Stimulated activated naive B cell treated with anti-CD40 and anti-IgM and Interleukin-4, amounts not matched to agents 10 μg/mL and 1 μg/mL and 100 μg/mL, for 72 hours (primary cell): ENCODE measurements around the gene SLC5A11.
"Not testable (repeated sequence)": the region's sequence is repeated elsewhere in the genome, so short reads cannot be mapped to it uniquely, and the experiment has no call there.

ENCODE experiments used
- ATAC-seq, 2 donors: fragments of 150-1000 bp; cut with Tn5 transposase; replicated peaks; 2 replicates each; pipeline ENCODE4 v1.10.0; 2021; ENCODE audit warnings: moderate library complexity in 1 of 2
- DNase-seq: peaks from one replicate; pipeline ENCODE4 v3.0.0; 2021
- H3K27ac Mint-ChIP-seq: one replicate; pipeline ENCODE4 v1.8.0; 2022; ENCODE audit warnings: mild to moderate bottlenecking, mixed read lengths
- H3K27me3 Mint-ChIP-seq, 2 donors: one replicate each; pipeline ENCODE4 v1.8.0; 2022; ENCODE audit warnings: mixed read lengths in 2 of 2
- H3K36me3 Mint-ChIP-seq, 2 donors: one replicate each; pipeline ENCODE4 v1.8.0; 2022; ENCODE audit warnings: mixed read lengths in 2 of 2, mild to moderate bottlenecking in 1 of 2
- H3K4me1 Mint-ChIP-seq, 2 donors: one replicate each; pipeline ENCODE4 v1.8.0; 2022; ENCODE audit warnings: mixed read lengths in 2 of 2, mild to moderate bottlenecking in 1 of 2
- H3K4me3 Mint-ChIP-seq, 2 donors: one replicate each; pipeline ENCODE4 v1.8.0; 2022; ENCODE audit warnings: mild to moderate bottlenecking in 2 of 2, mixed read lengths in 2 of 2, moderate library complexity in 1 of 2
- H3K9me3 Mint-ChIP-seq, 2 donors: one replicate each; pipeline ENCODE4 v1.8.0; 2022; ENCODE audit warnings: mixed read lengths in 2 of 2, mild to moderate bottlenecking in 1 of 2

SLC5A11 gene, protein sequence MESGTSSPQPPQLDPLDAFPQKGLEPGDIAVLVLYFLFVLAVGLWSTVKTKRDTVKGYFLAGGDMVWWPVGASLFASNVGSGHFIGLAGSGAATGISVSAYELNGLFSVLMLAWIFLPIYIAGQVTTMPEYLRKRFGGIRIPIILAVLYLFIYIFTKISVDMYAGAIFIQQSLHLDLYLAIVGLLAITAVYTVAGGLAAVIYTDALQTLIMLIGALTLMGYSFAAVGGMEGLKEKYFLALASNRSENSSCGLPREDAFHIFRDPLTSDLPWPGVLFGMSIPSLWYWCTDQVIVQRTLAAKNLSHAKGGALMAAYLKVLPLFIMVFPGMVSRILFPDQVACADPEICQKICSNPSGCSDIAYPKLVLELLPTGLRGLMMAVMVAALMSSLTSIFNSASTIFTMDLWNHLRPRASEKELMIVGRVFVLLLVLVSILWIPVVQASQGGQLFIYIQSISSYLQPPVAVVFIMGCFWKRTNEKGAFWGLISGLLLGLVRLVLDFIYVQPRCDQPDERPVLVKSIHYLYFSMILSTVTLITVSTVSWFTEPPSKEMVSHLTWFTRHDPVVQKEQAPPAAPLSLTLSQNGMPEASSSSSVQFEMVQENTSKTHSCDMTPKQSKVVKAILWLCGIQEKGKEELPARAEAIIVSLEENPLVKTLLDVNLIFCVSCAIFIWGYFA

DNA sequence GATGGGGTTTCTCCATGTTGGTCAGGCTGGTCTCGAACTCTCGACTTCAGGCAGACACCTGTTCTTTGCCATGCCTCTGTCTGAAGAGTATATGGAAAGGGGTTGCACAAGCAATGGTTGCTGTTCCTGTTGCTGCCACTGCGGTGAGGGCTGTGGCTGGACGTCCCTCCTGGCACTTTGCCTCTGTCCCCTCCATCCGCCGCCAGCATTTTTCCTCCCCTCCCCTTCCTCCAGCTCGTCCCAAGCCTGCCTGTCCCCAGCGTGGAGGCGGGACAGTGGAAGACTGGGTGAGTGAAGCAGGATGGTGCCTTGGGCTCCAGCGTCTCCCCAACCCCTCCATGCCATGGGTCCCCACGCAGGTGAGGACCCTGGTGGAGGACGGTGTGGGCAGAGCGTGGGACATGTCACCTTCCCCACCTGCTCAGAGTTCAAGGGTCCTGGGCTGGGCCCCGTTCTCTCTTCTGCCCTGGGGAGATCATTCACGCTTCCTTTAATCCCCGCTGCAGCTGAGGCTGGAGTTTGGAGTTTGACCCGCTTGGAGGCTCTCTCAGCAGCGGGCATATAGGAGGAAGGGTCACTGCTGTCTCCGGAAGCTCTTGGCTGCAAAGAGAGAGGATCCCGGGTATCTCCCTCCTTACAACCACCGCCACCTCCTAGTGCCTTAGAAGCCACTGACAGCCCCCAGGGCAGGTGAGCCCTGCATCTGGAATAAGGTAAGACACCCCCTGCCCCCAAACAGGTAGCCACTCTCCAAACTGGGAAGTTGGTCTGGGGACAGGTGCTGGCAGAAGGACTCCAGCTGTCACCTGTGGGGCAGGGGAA lies at the start of gene SLC5A11:
Gene SLC5A11, plus strand, starts transcription at position 238 of the 822 bp plus-strand sequence. CDS start 12,681 bp downstream, outside the sequence.
- Mint-ChIP-seq H3K36me3 (peaks cover 8 to 29% of the 10 kb centered on the region in 2 donors), H3K27me3 (no peaks in the 10 kb centered on the region), H3K4me1 (peaks cover 0 to 2% of the 10 kb centered on the region in 2 donors), H3K27ac (no peak within 1 kb of the TSS), H3K9me3 (no peaks in the 10 kb centered on the region), H3K4me3 (no peak within 1 kb of the TSS)
- DNase-seq (no peak), ATAC-seq (no peak)

DNA sequence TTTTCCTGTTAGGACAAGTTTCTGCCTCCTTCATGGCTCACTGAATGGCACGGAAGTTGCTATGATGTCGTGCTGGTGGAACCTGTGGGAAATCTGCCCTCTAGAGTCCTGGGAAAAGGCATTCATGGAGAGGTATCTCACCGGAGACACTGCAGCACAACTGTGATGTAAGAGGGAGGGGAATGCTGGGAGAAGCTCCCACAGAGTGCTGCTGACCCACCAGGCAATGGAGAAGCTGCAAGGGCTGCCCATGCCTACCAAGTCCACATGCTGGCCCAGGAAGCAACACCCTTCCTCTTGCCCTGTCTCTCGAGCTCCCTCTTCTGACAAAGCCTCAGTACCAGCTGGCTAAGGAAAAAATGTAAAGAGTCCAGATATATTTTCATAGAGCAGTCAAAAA lies 45.2 kb upstream of the SLC5A11 start:
- Mint-ChIP-seq H3K4me1 (no peaks in the 10 kb centered on the region), H3K36me3 (peaks cover 49 to 62% of the 10 kb centered on the region in 2 donors), H3K27ac (no peak overlapping the region), H3K4me3 (no peak overlapping the region), H3K27me3 (no peaks in the 10 kb centered on the region), H3K9me3 (no peaks in the 10 kb centered on the region)
- DNase-seq (no peak), ATAC-seq (no peak)

DNA sequence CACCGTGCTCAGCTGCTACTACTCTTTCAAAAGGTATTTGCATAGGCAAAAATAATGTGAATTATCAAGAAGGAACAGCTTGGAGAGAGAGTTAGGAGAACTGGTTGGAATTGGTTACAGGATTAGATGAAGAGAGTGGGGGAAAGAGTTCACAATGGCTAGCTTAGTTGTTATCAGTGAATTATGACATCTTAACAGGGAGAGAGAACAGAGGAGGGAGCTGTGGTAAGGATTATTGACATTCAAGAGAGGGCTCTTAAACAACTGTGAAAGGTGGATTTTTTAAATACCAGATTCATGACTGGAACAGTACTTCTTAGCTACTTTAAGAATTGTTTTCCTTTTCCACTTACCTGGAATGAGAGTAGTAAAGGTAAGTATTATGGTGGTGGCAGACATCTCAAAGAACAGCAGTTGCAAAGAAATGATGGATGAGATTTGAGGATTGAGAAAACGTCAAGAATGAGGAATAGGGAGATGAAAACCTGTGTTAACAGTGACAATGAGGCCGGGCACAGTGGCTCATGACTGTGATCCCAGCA lies 43.9 kb upstream of the SLC5A11 start:
- Mint-ChIP-seq H3K36me3 (peaks cover 49 to 61% of the 10 kb centered on the region in 2 donors), H3K4me3 (no peak overlapping the region), H3K4me1 (no peaks in the 10 kb centered on the region), H3K27me3 (no peaks in the 10 kb centered on the region), H3K27ac (no peak overlapping the region), H3K9me3 (no peaks in the 10 kb centered on the region)
- DNase-seq = no peak
- ATAC-seq = no peak

DNA sequence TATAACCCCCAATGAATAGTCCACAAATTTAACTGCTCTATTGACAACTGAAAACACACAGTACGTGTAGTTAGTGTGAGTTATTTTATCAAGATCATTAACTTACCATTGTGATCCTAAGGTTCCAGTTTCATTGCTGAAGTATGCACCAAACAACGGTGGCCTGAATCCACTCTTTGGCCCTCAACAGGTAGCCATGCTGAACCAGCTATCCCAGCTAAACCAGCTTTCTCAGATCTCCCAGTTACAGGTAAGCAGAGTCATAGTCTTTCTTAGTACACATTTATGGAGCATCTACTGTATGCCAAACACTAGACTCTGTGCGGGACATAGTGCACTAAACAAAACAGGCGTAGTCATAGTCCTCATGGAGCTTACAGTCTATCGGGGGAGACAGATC lies 40.3 kb upstream of the SLC5A11 start:
- Mint-ChIP-seq H3K27ac (no peak overlapping the region), H3K4me1 (no peaks in the 10 kb centered on the region), H3K36me3 (peaks cover 45 to 54% of the 10 kb centered on the region in 2 donors), H3K9me3 (no peaks in the 10 kb centered on the region), H3K4me3 (no peak overlapping the region), H3K27me3 (no peaks in the 10 kb centered on the region)
- DNase-seq = no peak
- no peak for ATAC-seq

DNA sequence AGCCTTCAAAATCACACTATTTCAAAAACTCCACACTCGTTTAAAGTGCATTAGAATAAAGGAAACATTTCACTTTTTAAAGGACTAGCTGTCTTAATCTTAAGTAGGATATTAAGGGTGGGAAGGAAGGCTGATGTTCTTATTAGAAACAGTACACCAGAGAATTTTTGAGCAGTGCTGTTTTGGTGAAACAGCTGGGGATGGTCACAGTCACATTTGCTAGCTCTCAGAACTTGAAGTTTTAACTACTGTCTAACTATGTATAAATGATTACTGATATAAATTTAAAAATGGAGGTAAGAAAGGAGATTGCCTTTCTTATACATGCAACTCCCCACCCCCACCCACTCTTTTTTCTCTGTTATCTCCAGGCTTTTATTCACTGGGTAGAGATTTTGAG lies 38.5 kb upstream of the SLC5A11 start:
- H3K27me3 Mint-ChIP-seq = no peaks in the 10 kb centered on the region
- H3K4me1 Mint-ChIP-seq = no peaks in the 10 kb centered on the region
- DNase-seq (no peak), ATAC-seq (no peak)
- no peak overlapping the region for H3K4me3 Mint-ChIP-seq
- H3K27ac Mint-ChIP-seq = no peak overlapping the region
- no peaks in the 10 kb centered on the region for H3K9me3 Mint-ChIP-seq
- H3K36me3 Mint-ChIP-seq = peaks cover 42 to 47% of the 10 kb centered on the region in 2 donors

DNA sequence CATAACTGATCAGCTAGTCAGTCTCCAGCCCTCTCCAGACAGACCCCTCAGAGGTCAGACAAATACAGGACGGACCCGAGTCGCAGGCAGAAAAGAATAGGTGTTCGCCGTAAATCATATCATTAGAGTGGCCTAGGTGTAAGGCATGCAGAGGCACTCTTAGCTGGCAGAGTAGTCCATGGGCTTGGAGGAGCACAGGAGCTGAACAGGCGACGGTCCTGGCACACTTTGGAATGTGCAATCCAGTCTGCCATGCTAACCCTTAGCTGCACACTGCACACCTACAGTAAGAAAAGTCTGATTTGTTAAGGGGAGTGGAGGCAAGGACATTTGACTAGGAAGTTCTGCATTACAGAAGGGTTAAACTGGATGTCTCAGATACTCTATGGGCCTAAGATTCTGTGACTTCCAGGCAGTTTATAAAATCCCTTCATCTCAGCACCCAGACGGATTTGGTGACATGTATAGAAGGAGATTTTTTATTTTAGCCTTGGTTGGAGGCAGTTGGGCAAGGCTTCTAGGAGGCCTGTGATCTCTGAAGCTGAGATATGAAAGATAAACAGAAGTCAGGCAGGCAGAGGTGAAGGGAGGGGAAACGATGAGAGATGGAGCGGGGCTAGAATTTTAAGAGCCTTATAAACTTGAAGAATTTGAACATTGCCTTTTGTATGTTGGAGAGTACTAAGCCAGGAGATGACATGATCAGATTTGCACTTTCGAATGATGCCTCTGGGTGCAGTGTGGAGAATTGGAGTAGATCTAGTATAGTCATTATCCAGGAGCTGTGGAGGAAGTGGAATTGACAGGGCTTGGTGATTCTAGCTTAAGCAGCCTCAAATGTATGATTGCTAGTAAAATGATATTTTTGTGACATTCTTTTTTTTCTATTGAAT lies 34.6 kb upstream of the SLC5A11 start:
- Mint-ChIP-seq H3K27ac (no peak overlapping the region), H3K27me3 (no peaks in the 10 kb centered on the region), H3K4me3 (no peak overlapping the region), H3K9me3 (no peaks in the 10 kb centered on the region), H3K4me1 (no peaks in the 10 kb centered on the region), H3K36me3 (peaks cover 37 to 47% of the 10 kb centered on the region in 2 donors)
- DNase-seq = no peak
- no peak for ATAC-seq

DNA sequence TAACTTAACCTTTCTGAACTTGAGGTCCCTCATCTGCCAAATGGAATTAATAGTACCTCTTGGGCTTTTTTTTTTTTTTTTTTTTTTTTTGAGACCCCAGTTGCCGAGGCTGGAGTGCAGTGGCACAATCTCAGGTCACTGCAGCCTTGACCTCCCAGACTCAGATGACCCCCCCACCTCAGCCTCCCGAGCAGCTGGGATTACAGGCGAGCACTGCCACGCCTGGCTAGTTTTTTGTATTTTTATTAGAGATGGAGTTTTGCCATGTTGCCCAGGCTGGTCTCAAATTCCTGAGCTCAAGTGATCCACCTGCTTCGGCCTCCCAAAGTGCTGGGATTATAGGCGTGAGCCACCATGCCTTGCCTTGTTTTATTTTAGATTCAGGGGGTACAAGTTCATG lies 33.0 kb upstream of the SLC5A11 start:
- H3K4me1 Mint-ChIP-seq, H3K27ac Mint-ChIP-seq, H3K4me3 Mint-ChIP-seq, ATAC-seq, H3K27me3 Mint-ChIP-seq, H3K9me3 Mint-ChIP-seq, DNase-seq: not testable (repeated sequence)
- H3K36me3 Mint-ChIP-seq = peaks cover 31 to 38% of the 10 kb centered on the region in 2 donors

DNA sequence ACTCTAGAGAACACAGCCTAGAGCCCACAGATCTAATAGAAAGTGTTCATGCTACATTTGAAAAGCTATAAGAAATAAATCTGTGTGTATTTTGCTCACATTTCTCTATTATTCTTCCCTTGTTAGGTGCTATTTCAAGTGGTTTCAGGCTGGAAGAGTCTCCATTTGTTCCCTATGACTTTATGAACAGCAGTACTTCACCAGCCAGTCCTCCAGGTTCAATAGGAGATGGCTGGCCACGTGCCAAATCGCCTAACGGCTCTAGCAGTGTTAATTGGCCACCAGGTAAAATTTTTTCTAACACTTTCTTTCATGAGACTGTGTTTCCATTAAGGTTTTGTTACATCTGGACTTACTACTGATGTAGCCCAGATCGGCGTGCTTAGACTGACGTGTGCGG lies 30.7 kb upstream of the SLC5A11 start:
- peaks cover 47 to 49% of the 10 kb centered on the region in 2 donors for H3K36me3 Mint-ChIP-seq
- no peak overlapping the region for H3K4me3 Mint-ChIP-seq
- H3K9me3 Mint-ChIP-seq = no peaks in the 10 kb centered on the region
- DNase-seq = no peak
- no peaks in the 10 kb centered on the region for H3K27me3 Mint-ChIP-seq
- no peak for ATAC-seq
- no peaks in the 10 kb centered on the region for H3K4me1 Mint-ChIP-seq
- no peak overlapping the region for H3K27ac Mint-ChIP-seq

DNA sequence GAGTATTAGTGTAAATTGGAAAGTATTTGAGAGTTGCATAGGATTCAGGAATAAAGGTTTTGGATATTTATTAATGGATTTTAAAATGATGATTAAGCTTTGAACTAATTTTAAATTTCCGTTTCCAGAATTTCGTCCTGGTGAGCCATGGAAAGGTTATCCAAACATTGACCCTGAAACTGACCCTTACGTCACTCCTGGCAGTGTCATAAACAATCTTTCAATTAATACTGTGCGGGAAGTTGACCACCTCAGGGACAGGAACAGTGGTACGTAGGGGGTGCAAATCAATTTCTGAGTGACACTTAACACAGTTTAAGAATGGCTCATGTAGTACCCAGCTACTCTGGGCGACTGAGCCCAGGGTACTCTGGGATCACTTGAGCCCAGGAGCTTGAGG lies 29.1 kb upstream of the SLC5A11 start:
- peaks cover 47 to 51% of the 10 kb centered on the region in 2 donors for H3K36me3 Mint-ChIP-seq
- H3K27ac Mint-ChIP-seq = no peak overlapping the region
- H3K4me3 Mint-ChIP-seq = no peak overlapping the region
- no peaks in the 10 kb centered on the region for H3K4me1 Mint-ChIP-seq
- H3K27me3 Mint-ChIP-seq = no peaks in the 10 kb centered on the region
- H3K9me3 Mint-ChIP-seq = no peaks in the 10 kb centered on the region
- DNase-seq (no peak), ATAC-seq (no peak)

DNA sequence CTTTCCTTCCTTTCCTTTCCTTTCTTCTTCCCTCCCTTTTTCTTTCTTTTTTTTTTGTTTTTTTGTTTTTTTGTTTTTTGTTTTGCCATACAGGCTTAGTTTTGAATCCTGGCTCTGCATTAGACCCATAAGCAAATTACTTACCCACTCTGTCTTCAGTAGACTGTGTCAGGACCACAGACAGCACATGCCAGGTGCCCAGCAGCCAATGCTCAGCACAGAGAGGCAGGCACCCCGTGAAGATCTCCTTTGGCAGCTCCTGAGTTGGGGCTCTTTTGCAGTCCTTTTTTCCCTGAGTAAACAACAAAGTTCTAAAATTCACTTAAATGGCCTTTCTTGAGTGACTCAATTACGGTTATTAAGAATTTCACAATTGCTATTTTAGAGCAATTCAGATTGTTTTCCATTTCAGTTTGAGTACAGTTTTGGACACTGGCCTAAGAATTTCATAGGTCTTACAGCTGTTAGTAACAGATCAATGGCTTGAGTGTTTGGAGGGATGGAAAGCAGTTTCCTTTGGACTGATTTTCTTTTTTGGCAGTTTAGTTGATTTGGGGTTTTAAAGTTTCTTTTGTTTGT lies 26.2 kb upstream of the SLC5A11 start:
- Mint-ChIP-seq H3K36me3 (peaks cover 52 to 70% of the 10 kb centered on the region in 2 donors), H3K4me3 (no peak overlapping the region), H3K27ac (no peak overlapping the region), H3K9me3 (no peaks in the 10 kb centered on the region), H3K4me1 (no peaks in the 10 kb centered on the region), H3K27me3 (no peaks in the 10 kb centered on the region)
- DNase-seq (no peak), ATAC-seq (no peak)

DNA sequence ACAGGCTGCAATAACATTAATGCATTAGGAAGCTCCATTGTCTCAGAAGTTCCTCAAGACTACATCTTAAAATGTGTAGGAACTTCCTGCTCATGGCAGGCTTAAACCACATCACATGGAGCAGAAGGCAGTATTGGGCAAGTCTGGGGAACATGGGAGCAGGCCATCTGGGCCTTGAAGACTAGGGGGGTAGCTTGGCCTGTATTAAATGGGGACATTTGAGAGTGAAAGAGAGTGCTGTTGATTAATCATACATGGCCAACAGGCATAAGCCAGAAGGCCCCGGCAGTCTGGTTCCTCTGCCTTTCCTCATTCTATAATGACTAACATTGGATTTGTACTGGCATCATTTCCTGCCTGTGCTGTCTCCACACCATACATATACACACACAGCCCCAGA lies 25.2 kb upstream of the SLC5A11 start:
- Mint-ChIP-seq H3K4me3 (no peak overlapping the region), H3K4me1 (no peaks in the 10 kb centered on the region), H3K9me3 (no peaks in the 10 kb centered on the region), H3K27ac (no peak overlapping the region), H3K36me3 (peaks cover 52 to 65% of the 10 kb centered on the region in 2 donors), H3K27me3 (no peaks in the 10 kb centered on the region)
- DNase-seq = no peak
- ATAC-seq = no peak

DNA sequence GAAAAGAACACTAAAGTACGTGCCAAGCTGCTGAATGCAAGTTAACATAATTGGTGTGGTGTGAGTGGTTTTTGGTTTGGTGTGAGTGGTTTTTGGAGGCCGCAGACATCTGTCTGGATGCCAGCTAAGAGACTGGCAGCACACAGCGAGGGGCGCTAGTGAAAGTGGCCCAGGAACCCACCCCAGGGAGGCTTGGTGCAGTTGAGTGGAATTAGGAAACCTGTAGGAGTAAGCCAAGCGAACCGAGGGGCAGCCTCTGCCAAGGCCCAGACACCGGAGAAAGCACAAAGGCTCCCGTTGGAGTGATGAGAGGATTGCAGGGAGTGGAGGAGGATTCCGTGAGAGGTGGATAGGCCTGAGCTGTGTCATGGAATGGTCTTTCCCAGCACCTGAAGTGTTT lies 24.6 kb upstream of the SLC5A11 start:
- no peak overlapping the region for H3K4me3 Mint-ChIP-seq
- H3K9me3 Mint-ChIP-seq = no peaks in the 10 kb centered on the region
- H3K27me3 Mint-ChIP-seq = no peaks in the 10 kb centered on the region
- DNase-seq = no peak
- ATAC-seq = no peak
- no peaks in the 10 kb centered on the region for H3K4me1 Mint-ChIP-seq
- peaks cover 56 to 72% of the 10 kb centered on the region in 2 donors for H3K36me3 Mint-ChIP-seq
- H3K27ac Mint-ChIP-seq = peak overlapping the region; percentile 52

DNA sequence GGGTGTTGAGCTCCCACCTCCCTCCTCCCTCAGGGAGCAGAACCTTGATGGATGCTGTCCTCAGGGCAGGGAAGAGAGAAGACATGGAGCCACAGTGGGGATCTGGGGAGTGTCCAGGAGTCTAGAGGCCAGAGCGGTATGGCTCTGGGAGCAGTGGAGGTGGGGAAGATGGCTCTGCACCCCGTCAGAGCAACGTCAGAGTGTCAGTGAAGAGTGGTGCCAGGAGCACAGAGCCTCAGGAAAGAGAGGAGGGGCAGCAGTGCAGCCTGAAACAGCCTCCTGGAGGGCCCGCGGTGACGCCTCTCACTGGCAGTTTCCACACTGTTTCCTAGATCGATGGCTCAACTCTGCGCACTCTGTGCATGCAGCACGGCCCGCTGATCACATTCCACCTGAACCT lies 23.2 kb upstream of the SLC5A11 start:
- peaks cover 0 to 2% of the 10 kb centered on the region in 2 donors for H3K9me3 Mint-ChIP-seq
- DNase-seq = no peak
- no peak overlapping the region for H3K27ac Mint-ChIP-seq
- no peak for ATAC-seq
- no peak overlapping the region for H3K4me3 Mint-ChIP-seq
- peaks cover 64 to 82% of the 10 kb centered on the region in 2 donors for H3K36me3 Mint-ChIP-seq
- no peaks in the 10 kb centered on the region for H3K27me3 Mint-ChIP-seq
- H3K4me1 Mint-ChIP-seq = no peaks in the 10 kb centered on the region
